Measurements from ENCODE around the gene CADPS.

DNA sequence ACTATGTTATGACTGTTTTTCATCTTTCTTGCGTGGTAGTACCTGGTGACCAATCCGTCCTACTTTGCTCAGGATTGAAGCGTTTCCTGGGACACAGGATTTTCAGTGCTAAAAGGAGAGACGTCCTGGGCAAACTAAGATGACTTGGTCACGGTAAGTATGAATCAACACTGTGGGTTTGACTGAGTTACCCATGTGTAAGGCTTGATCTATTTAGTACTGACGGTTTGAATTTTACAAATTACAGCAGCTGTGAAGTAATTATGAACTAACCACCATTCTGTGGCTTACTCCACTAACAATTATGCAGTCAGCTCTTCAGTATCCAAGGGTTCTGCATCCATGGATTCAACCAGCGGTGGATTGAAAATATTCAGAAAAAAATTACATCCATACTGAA lies 328.9 kb downstream of the CADPS start:
- TF ChIP-seq, protein P1, sequence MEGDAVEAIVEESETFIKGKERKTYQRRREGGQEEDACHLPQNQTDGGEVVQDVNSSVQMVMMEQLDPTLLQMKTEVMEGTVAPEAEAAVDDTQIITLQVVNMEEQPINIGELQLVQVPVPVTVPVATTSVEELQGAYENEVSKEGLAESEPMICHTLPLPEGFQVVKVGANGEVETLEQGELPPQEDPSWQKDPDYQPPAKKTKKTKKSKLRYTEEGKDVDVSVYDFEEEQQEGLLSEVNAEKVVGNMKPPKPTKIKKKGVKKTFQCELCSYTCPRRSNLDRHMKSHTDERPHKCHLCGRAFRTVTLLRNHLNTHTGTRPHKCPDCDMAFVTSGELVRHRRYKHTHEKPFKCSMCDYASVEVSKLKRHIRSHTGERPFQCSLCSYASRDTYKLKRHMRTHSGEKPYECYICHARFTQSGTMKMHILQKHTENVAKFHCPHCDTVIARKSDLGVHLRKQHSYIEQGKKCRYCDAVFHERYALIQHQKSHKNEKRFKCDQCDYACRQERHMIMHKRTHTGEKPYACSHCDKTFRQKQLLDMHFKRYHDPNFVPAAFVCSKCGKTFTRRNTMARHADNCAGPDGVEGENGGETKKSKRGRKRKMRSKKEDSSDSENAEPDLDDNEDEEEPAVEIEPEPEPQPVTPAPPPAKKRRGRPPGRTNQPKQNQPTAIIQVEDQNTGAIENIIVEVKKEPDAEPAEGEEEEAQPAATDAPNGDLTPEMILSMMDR (IDR thresholded peaks at IDR 0.05): no peak
- TF ChIP-seq POLR2A (IDR thresholded peaks at IDR 0.05): no peak
